Mesendoderm (in vitro differentiated cells): ENCODE measurements around the gene CARF.
"Not testable (repeated sequence)": the region's sequence is repeated elsewhere in the genome, so short reads cannot be mapped to it uniquely, and the experiment has no call there.

ENCODE experiments used
- DNase-seq: peaks from one replicate; pipeline ENCODE4 v3.0.0; 2013
- H2AK5ac ChIP-seq: 2 replicates; pipeline ENCODE4 v1.6.1; 2013; ENCODE audit warnings: low read length, inconsistent platforms
- H2BK120ac ChIP-seq: 2 replicates; pipeline ENCODE4 v1.6.1; 2013; ENCODE audit warnings: low read depth, mild to moderate bottlenecking, low read length, moderate library complexity, mixed read lengths
- H2BK15ac ChIP-seq: replicated peaks from 2 replicates; pipeline ENCODE4 v1.6.1; 2013; ENCODE audit warnings: low read depth, mild to moderate bottlenecking, moderate library complexity
- H2BK5ac ChIP-seq: 2 replicates; pipeline ENCODE4 v1.6.1; 2013; ENCODE audit warnings: low read length, inconsistent platforms
- H3K18ac ChIP-seq: 2 replicates; pipeline ENCODE4 v1.6.1; 2013; ENCODE audit warnings: mild to moderate bottlenecking, low read length, mixed read lengths
- H3K23ac ChIP-seq: one replicate; pipeline ENCODE4 v1.6.1; 2013; ENCODE audit warnings: low read length
- H3K27ac ChIP-seq: 2 replicates; pipeline ENCODE4 v1.5.1; 2013; ENCODE audit warnings: low read depth, mild to moderate bottlenecking, inconsistent platforms, low read length, moderate library complexity
- H3K27me3 ChIP-seq: 2 replicates; pipeline ENCODE4 v1.6.1; 2013; ENCODE audit warnings: low read length, control low read depth, mild to moderate bottlenecking, inconsistent platforms; ENCODE audit not compliant: insufficient read depth, poor library complexity
- H3K36me3 ChIP-seq: 2 replicates; pipeline ENCODE4 v1.6.1; 2013; ENCODE audit warnings: low read length, inconsistent platforms; ENCODE audit not compliant: control insufficient read depth, insufficient read depth
- H3K4ac ChIP-seq: one replicate; pipeline ENCODE4 v1.6.1; 2013; ENCODE audit warnings: low read depth, mild to moderate bottlenecking, low read length, moderate library complexity
- H3K4me1 ChIP-seq: 2 replicates; pipeline ENCODE4 v1.6.1; 2013; ENCODE audit warnings: low read depth, low read length, inconsistent platforms; ENCODE audit not compliant: control insufficient read depth
- H3K4me2 ChIP-seq: 2 replicates; pipeline ENCODE4 v1.6.1; 2013; ENCODE audit warnings: low read length
- H3K4me3 ChIP-seq: 2 replicates; pipeline ENCODE4 v1.5.1; 2013; ENCODE audit warnings: mild to moderate bottlenecking, low read length
- H3K56ac ChIP-seq: one replicate; pipeline ENCODE4 v1.6.1; 2013; ENCODE audit warnings: low read length
- H3K79me1 ChIP-seq: 2 replicates; pipeline ENCODE4 v1.6.1; 2013; ENCODE audit warnings: low read length, inconsistent platforms
- H3K79me2 ChIP-seq: 2 replicates; pipeline ENCODE4 v1.6.1; 2013; ENCODE audit warnings: mild to moderate bottlenecking, low read length; ENCODE audit not compliant: control insufficient read depth, insufficient read depth
- H3K9ac ChIP-seq: 2 replicates; pipeline ENCODE4 v1.6.1; 2013; ENCODE audit warnings: low read length, inconsistent platforms
- H4K5ac ChIP-seq: one replicate; pipeline ENCODE4 v1.6.1; 2013; ENCODE audit warnings: low read length
- H4K8ac ChIP-seq: one replicate; pipeline ENCODE4 v1.6.1; 2013; ENCODE audit warnings: low read depth, mild to moderate bottlenecking, control low read depth, low read length, moderate library complexity
- WGBS: extraction: QIAGEN DNeasy Blood & Tissue Kit; methylation state at CpG from one replicate; pipeline ENCODE4 v1.1.7; 2013; ENCODE audit warnings: low lambda C conversion rate, missing lambda C conversion rate; ENCODE audit not compliant: insufficient coverage; ENCODE audit errors: extremely low coverage; 5-methylcytosine and 5-hydroxymethylcytosine counted together

The CARF gene

GRCh38 chr2:202960524-202960923, 48.4 kb downstream of the CARF start:
- Histone ChIP-seq H3K27me3 (no peaks in the 10 kb centered on the region), H3K36me3 (no peaks in the 10 kb centered on the region), H3K23ac (no peak overlapping the region), H3K4ac (no peak overlapping the region), H4K8ac (no peak overlapping the region), H2BK5ac (no peak overlapping the region), H3K9ac (no peak overlapping the region), H2AK5ac (no peak overlapping the region), H3K4me2 (no peak overlapping the region), H3K56ac (no peak overlapping the region), H3K27ac (no peak overlapping the region), H3K4me1 (no peaks in the 10 kb centered on the region), H3K79me1 (no peaks in the 10 kb centered on the region), H3K18ac (no peak overlapping the region), H3K4me3 (no peak overlapping the region), H2BK15ac (no peak overlapping the region), H4K5ac (no peak overlapping the region), H2BK120ac (no peak overlapping the region), H3K79me2 (no peaks in the 10 kb centered on the region)
- no CpG with 5 or more reads among the region's 6 CpGs for WGBS
- DNase-seq, result no peak

GRCh38 chr2:202963712-202964111, 51.6 kb downstream of the CARF start:
- Histone ChIP-seq H3K79me1 (no peaks in the 10 kb centered on the region), H4K8ac (no peak overlapping the region), H3K18ac (no peak overlapping the region), H4K5ac (no peak overlapping the region), H3K4me1 (no peaks in the 10 kb centered on the region), H3K56ac (no peak overlapping the region), H2BK5ac (no peak overlapping the region), H3K27ac (no peak overlapping the region), H2AK5ac (no peak overlapping the region), H2BK15ac (no peak overlapping the region), H3K36me3 (no peaks in the 10 kb centered on the region), H3K9ac (no peak overlapping the region), H2BK120ac (no peak overlapping the region), H3K4ac (no peak overlapping the region), H3K4me2 (no peak overlapping the region), H3K79me2 (no peaks in the 10 kb centered on the region), H3K23ac (no peak overlapping the region), H3K4me3 (no peak overlapping the region), H3K27me3 (no peaks in the 10 kb centered on the region)
- peak; percentile 19 for DNase-seq
- no CpG with 5 or more reads among the region's 4 CpGs for WGBS

DNA sequence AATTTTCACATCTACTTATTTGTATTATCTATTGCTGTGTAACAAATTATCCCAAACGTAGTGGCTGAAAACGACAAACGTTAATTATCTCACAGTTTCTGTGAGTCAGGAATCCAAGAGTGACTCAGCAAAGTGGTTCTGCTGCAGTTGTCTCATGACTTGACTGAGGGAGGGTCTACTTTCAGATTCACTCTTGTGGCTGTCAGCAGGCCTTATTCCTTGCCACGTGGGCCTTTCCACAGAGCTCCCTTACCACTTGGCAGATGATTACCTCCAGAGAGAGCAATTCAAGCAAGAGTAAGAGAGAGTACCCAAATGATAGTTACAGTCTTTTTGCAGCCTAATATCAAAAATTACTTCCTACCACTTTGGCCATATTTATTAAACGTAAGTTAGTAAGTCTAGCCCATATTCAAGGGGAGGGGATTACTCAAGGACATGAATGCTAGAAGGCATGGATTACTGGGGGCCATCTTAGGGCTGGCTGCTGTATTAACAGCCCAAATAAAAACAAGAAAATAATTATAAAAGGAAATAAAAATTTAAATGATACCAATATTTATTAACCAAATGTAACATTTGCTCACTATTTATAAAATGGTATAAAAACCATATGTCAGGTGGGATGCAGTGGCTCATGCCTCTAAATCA, 53.9 kb downstream of the CARF start:
- H4K5ac ChIP-seq, result no peak overlapping the region
- H3K4me2 ChIP-seq, result no peak overlapping the region
- H3K79me2 ChIP-seq, result no peaks in the 10 kb centered on the region
- no peak overlapping the region for H2BK5ac ChIP-seq
- no peaks in the 10 kb centered on the region for H3K27me3 ChIP-seq
- H2AK5ac ChIP-seq, result no peak overlapping the region
- H3K23ac ChIP-seq, result no peak overlapping the region
- no peak overlapping the region for H3K9ac ChIP-seq
- no peaks in the 10 kb centered on the region for H3K36me3 ChIP-seq
- H4K8ac ChIP-seq, result no peak overlapping the region
- H3K18ac ChIP-seq, result no peak overlapping the region
- H3K56ac ChIP-seq, result no peak overlapping the region
- H3K27ac ChIP-seq, result no peak overlapping the region
- H2BK120ac ChIP-seq, result no peak overlapping the region
- no peak overlapping the region for H2BK15ac ChIP-seq
- DNase-seq, result peak; percentile 92
- H3K79me1 ChIP-seq, result no peaks in the 10 kb centered on the region
- no peak overlapping the region for H3K4ac ChIP-seq
- no peak overlapping the region for H3K4me3 ChIP-seq
- WGBS, result no CpG with 5 or more reads among the region's 5 CpGs
- no peaks in the 10 kb centered on the region for H3K4me1 ChIP-seq

GRCh38 chr2:202969404-202969803, 57.3 kb downstream of the CARF start:
- H4K5ac ChIP-seq, DNase-seq, H3K56ac ChIP-seq, H3K9ac ChIP-seq, H3K27ac ChIP-seq, H4K8ac ChIP-seq, H3K4me2 ChIP-seq, H2BK120ac ChIP-seq, H3K4me3 ChIP-seq, H3K4me1 ChIP-seq, H3K18ac ChIP-seq, H3K23ac ChIP-seq, H3K4ac ChIP-seq, H2BK5ac ChIP-seq, H2AK5ac ChIP-seq, H3K79me2 ChIP-seq, H3K36me3 ChIP-seq, H3K79me1 ChIP-seq, H2BK15ac ChIP-seq, H3K27me3 ChIP-seq: not testable (repeated sequence)
- WGBS, result no CpG with 5 or more reads among the region's 2 CpGs

- Histone ChIP-seq H3K4me3 (no peak overlapping the region), H3K56ac (no peak overlapping the region), H3K79me1 (no peaks in the 10 kb centered on the region), H3K27me3 (no peaks in the 10 kb centered on the region), H2BK5ac (no peak overlapping the region), H3K23ac (no peak overlapping the region), H3K9ac (no peak overlapping the region), H2BK15ac (no peak overlapping the region), H4K8ac (no peak overlapping the region), H3K4me2 (no peak overlapping the region), H4K5ac (no peak overlapping the region), H3K27ac (no peak overlapping the region), H2BK120ac (no peak overlapping the region), H3K4ac (no peak overlapping the region), H2AK5ac (no peak overlapping the region), H3K18ac (no peak overlapping the region), H3K4me1 (no peaks in the 10 kb centered on the region), H3K36me3 (no peaks in the 10 kb centered on the region), H3K79me2 (no peaks in the 10 kb centered on the region)
- DNase-seq, result no peak
- no CpG with 5 or more reads among the region's 3 CpGs for WGBS
Observed at GRCh38 chr2:202976809-202977208, 64.7 kb downstream of the CARF start.
